Cardiac fibroblast (primary cell): ENCODE data around the gene NUDT14.

Source experiments
- DNase-seq, 2 donors: peaks; one replicate each; pipeline versions ENCODE4 v3.0.0 to v3.0.0-alpha.2; 2010; ENCODE audit warnings: low read depth in 2 of 2
- H3K4me3 ChIP-seq, 2 donors: replicated peaks in 1 of 2; 1 replicate in 1 of 2; 2 replicates in 1 of 2; pipeline ENCODE4 v1.5.1; 2011; ENCODE audit warnings: low read depth in 2 of 2, low read length in 2 of 2, mild to moderate bottlenecking in 2 of 2, moderate library complexity in 1 of 2
- CTCF ChIP-seq: IDR thresholded peaks from one replicate; pipeline ENCODE4 v1.5.1; 2011; ENCODE audit warnings: low read depth, mild to moderate bottlenecking, low read length, inconsistent platforms

NUDT14 gene

GRCh38 chr14:105195051-105195450, 13.9 kb upstream of the NUDT14 start:
- TF ChIP-seq CTCF, result no peak
- no peak for DNase-seq
- no peak overlapping the region for H3K4me3 ChIP-seq

- TF ChIP-seq CTCF, result no peak
- H3K4me3 ChIP-seq, result no peak overlapping the region
- DNase-seq, result peak in 1 of 2 donors; percentile 45
These were observed 13.0 kb upstream of the NUDT14 start for GRCh38 chr14:105193916-105194782.

GRCh38 chr14:105192866-105193731, 12.0 kb upstream of the NUDT14 start:
- no peak for TF ChIP-seq CTCF
- peak; percentile 37 to 54 for DNase-seq
- no peak overlapping the region for H3K4me3 ChIP-seq

- H3K4me3 ChIP-seq, result no peak overlapping the region
- no peak for DNase-seq
- no peak for TF ChIP-seq CTCF
These were observed 6.9 kb upstream of the NUDT14 start for GRCh38 chr14:105187935-105188524.

GRCh38 chr14:105187116-105187515, 6.0 kb upstream of the NUDT14 start:
- no peak for DNase-seq
- no peak overlapping the region for H3K4me3 ChIP-seq
- TF ChIP-seq CTCF, result no peak

- no peak overlapping the region for H3K4me3 ChIP-seq
- no peak for DNase-seq
- TF ChIP-seq CTCF, result no peak
These were observed 4.9 kb upstream of the NUDT14 start for GRCh38 chr14:105185973-105186372.
